IMR-90 (cell line): ENCODE measurements around the gene TMEM163. TPM values are rescaled to one million over a fixed set of nuclear protein-coding genes. Genes with fewer than 3 reads are reported as not detected.

Source experiments
- ATAC-seq: fragments of 200-7000 bp; cut with Tn5 transposase; 2 replicates; pipeline ENCODE4 v1.9.1; 2020; ENCODE audit warnings: low read depth, mild to moderate bottlenecking, moderate library complexity
- BruUV-seq: library from RNA; stranded (reverse); fragments of 400-500 nt; replicated peaks from 2 replicates; lab custom pipeline; 2021; lab: Mats Ljungman, UMichigan
- CTCF ChIA-PET: fragments of 300-600 bp; formaldehyde crosslinking; extraction: SDS; loops from one replicate; lab custom pipeline; 2021; ENCODE audit warnings: antibody characterized with exemption; lab: Yijun Ruan, JAX
- POLR2A ChIA-PET: fragments of 300-600 bp; sonication (Branson Sonifier 250); formaldehyde crosslinking; loops from one replicate; lab custom pipeline; 2022; ENCODE audit warnings: antibody characterized with exemption; ENCODE audit not compliant: unreplicated experiment; lab: Charles Lee
- DNase-seq: peaks from one replicate; pipeline ENCODE4 v3.0.0; 2013
- H2AFZ ChIP-seq: replicated peaks from 2 replicates; pipeline ENCODE3; 2013; ENCODE audit warnings: low read length, mild to moderate bottlenecking; ENCODE audit not compliant: poor library complexity
- H2AK5ac ChIP-seq: 2 replicates; pipeline ENCODE4 v1.6.1; 2013; ENCODE audit warnings: low read depth, low read length, inconsistent platforms
- H2AK9ac ChIP-seq: replicated peaks from 2 replicates; pipeline ENCODE3; 2013; ENCODE audit warnings: mild to moderate bottlenecking, low read depth, low read length, moderate library complexity; ENCODE audit not compliant: poor library complexity
- H2BK120ac ChIP-seq: 2 replicates; pipeline ENCODE4 v1.6.1; 2013; ENCODE audit warnings: low read depth, low read length, inconsistent platforms
- H2BK15ac ChIP-seq: 3 replicates; pipeline ENCODE4 v1.6.1; 2013; ENCODE audit warnings: low read depth, low read length, inconsistent platforms
- H2BK20ac ChIP-seq: 2 replicates; pipeline ENCODE4 v1.6.1; 2013; ENCODE audit warnings: low read depth, mild to moderate bottlenecking, inconsistent platforms, low read length, moderate library complexity
- H2BK5ac ChIP-seq: 2 replicates; pipeline ENCODE4 v1.6.1; 2013; ENCODE audit warnings: mild to moderate bottlenecking, low read depth, low read length, inconsistent platforms; ENCODE audit not compliant: poor library complexity, severe bottlenecking
- H3K14ac ChIP-seq: replicated peaks from 2 replicates; pipeline ENCODE4 v1.6.1; 2013; ENCODE audit warnings: low read depth, low read length, inconsistent platforms
- H3K18ac ChIP-seq: 2 replicates; pipeline ENCODE4 v1.6.1; 2013; ENCODE audit warnings: low read depth, low read length, control low read depth
- H3K23ac ChIP-seq: 2 replicates; pipeline ENCODE4 v1.6.1; 2013; ENCODE audit warnings: low read depth, low read length, inconsistent platforms
- H3K27ac ChIP-seq: 2 replicates; pipeline ENCODE4 v1.5.1; 2013; ENCODE audit warnings: mild to moderate bottlenecking, control low read depth, low read length; ENCODE audit not compliant: insufficient read depth
- H3K27me3 ChIP-seq: 2 replicates; pipeline ENCODE4 v1.6.1; 2013; ENCODE audit warnings: low read length; ENCODE audit not compliant: control insufficient read depth, insufficient read depth
- H3K36me3 ChIP-seq: 2 replicates; pipeline ENCODE4 v1.6.1; 2013; ENCODE audit warnings: low read length, mixed read lengths; ENCODE audit not compliant: control insufficient read depth, insufficient read depth
- H3K4ac ChIP-seq: 2 replicates; pipeline ENCODE4 v1.6.1; 2013; ENCODE audit warnings: low read depth, low read length, inconsistent platforms
- H3K4me1 ChIP-seq: 2 replicates; pipeline ENCODE4 v1.6.1; 2013; ENCODE audit warnings: low read length, mixed read lengths; ENCODE audit not compliant: control insufficient read depth, insufficient read depth
- H3K4me2 ChIP-seq: 2 replicates; pipeline ENCODE4 v1.6.1; 2013; ENCODE audit warnings: low read depth, mild to moderate bottlenecking, control low read depth, low read length, moderate library complexity
- H3K4me3 ChIP-seq: 2 replicates; pipeline ENCODE4 v1.5.1; 2013; ENCODE audit warnings: low read depth, mild to moderate bottlenecking, control low read depth, low read length, moderate library complexity; ENCODE audit not compliant: insufficient read depth
- H3K56ac ChIP-seq: 2 replicates; pipeline ENCODE4 v1.6.1; 2013; ENCODE audit warnings: low read length, inconsistent platforms; ENCODE audit not compliant: insufficient read depth; ENCODE audit errors: extremely low read depth
- H3K79me1 ChIP-seq, 2 experiments: 2 replicates each; pipeline ENCODE4 v1.6.1; 2013; ENCODE audit warnings: low read length in 2 of 2, inconsistent platforms in 1 of 2, low read depth in 1 of 2
- H3K9ac ChIP-seq: 2 replicates; pipeline ENCODE4 v1.6.1; 2013; ENCODE audit warnings: low read depth, low read length, control low read depth
- H3K9me1 ChIP-seq: 2 replicates; pipeline ENCODE4 v1.6.1; 2013; ENCODE audit warnings: low read length, inconsistent platforms; ENCODE audit not compliant: insufficient read depth
- H3K9me3 ChIP-seq: 2 replicates; pipeline ENCODE4 v1.6.1; 2013; ENCODE audit warnings: low read length; ENCODE audit not compliant: control insufficient read depth, insufficient read depth
- H4K20me1 ChIP-seq: 2 replicates; pipeline ENCODE4 v1.6.1; 2013; ENCODE audit warnings: low read length, inconsistent platforms; ENCODE audit not compliant: insufficient read depth
- H4K5ac ChIP-seq: 2 replicates; pipeline ENCODE4 v1.6.1; 2013; ENCODE audit warnings: mild to moderate bottlenecking, low read depth, low read length, control low read depth
- H4K8ac ChIP-seq, 2 experiments: 2 replicates each; pipeline ENCODE4 v1.6.1; 2013; ENCODE audit warnings: low read depth in 2 of 2, low read length in 2 of 2, control low read depth in 1 of 2, inconsistent platforms in 1 of 2
- H4K91ac ChIP-seq: 2 replicates; pipeline ENCODE4 v1.6.1; 2013; ENCODE audit warnings: low read depth, low read length, inconsistent platforms; ENCODE audit not compliant: insufficient read depth
- BHLHE40 ChIP-seq: fragments of 150-350 bp; IDR thresholded peaks from 2 replicates; pipeline ENCODE4 v1.6.1; 2016; ENCODE audit warnings: mild to moderate bottlenecking, low read depth, low read length
- MAZ ChIP-seq: IDR thresholded peaks from 2 replicates; pipeline ENCODE4 v1.6.1; 2012; ENCODE audit warnings: low read depth, mild to moderate bottlenecking, low read length, improper control_type of control experiment, moderate library complexity, borderline replicate concordance
- RCOR1 ChIP-seq: IDR thresholded peaks from 2 replicates; pipeline ENCODE4 v1.6.1; 2012; ENCODE audit warnings: mild to moderate bottlenecking, low read length, improper control_type of control experiment; ENCODE audit not compliant: insufficient replicate concordance
- WGBS, 2 experiments: methylation state at CpG; one replicate each; pipeline versions ENCODE4 v1.1.5 to v1.1.7; 2013; ENCODE audit warnings: missing lambda C conversion rate in 2 of 2; ENCODE audit not compliant: insufficient read length in 1 of 2; ENCODE audit errors: extremely low coverage in 2 of 2; 5-methylcytosine and 5-hydroxymethylcytosine counted together
- dilution Hi-C: fragments of 300-500 bp; cut with HindIII; formaldehyde crosslinking; loops from one replicate; pipeline ENCODE4 v1.14.3; 2018; ENCODE audit warnings: low sequenced_read_pairs; ENCODE audit not compliant: unreplicated experiment
- in situ Hi-C: fragments of 300-500 bp; cut with MboI; formaldehyde crosslinking; loops from 3 replicates; pipeline ENCODE4 v1.14.3; 2019; ENCODE audit warnings: low sequenced_read_pairs, inconsistent platforms, mixed read lengths
- intact Hi-C: fragments of 100-400 bp; cut with micrococcal nuclease; formaldehyde crosslinking; loops from 2 replicates; pipeline ENCODE4 v1.10.0; 2022
- polyA plus RNA-seq, 3 experiments: library from polyadenylated mRNA; depleted of rRNA; stranded (reverse); fragments of >200 nt; gene quantifications; 2 replicates each; pipeline ENCODE4 v1.2.3, GENCODE V29; 2012; ENCODE audit warnings: low replicate concordance in 1 of 3
- total RNA-seq: library from RNA; depleted of rRNA; stranded (reverse); fragments of >200 nt; gene quantifications from 2 replicates; pipeline ENCODE4 v1.2.3, GENCODE V29; 2012

Gene TMEM163
- total and polyA plus RNA-seq, 2 of the 4 experiments (the other 2 are of a cell fraction) = not detected

- Histone ChIP-seq H4K8ac (no peak overlapping the region), H3K27me3 (0 out of 2 replicates have a peak, but pooled peaks cover 1% of the 10 kb centered on the region), H2BK120ac (no peak overlapping the region), H2BK20ac (no peak overlapping the region), H3K4me2 (no peak overlapping the region), H3K9ac (no peak overlapping the region), H3K27ac (no peak overlapping the region), H3K23ac (no peak overlapping the region), H4K5ac (no peak overlapping the region), H4K91ac (no peak overlapping the region), H3K4ac (no peak overlapping the region), H3K4me1 (no peaks in the 10 kb centered on the region), H3K9me1 (no peaks in the 10 kb centered on the region), H3K4me3 (no peak overlapping the region), H3K79me1 (no peaks in the 10 kb centered on the region), H2AFZ (no peak overlapping the region), H2BK5ac (no peak overlapping the region), H3K9me3 (no peaks in the 10 kb centered on the region), H2BK15ac (no peak overlapping the region), H2AK9ac (no peak overlapping the region), H3K36me3 (no peaks in the 10 kb centered on the region), H3K18ac (no peak overlapping the region), H3K56ac (no peak overlapping the region), H4K20me1 (no peaks in the 10 kb centered on the region), H3K14ac (no peak overlapping the region), H2AK5ac (no peak overlapping the region)
- intact Hi-C loops (loop anchor here (2.0 kb wide), 1 partner anchor 239 kb away; no protein-coding TSS in a partner anchor), in situ Hi-C loops (no loop called here), dilution Hi-C loops (no loop called here)
- DNase-seq = no peak
- no peak for TF ChIP-seq BHLHE40
- TF ChIP-seq RCOR1 = no peak
- TF ChIP-seq MAZ = no peak
- WGBS, 2 experiments = no CpG with 5 or more reads among the region's 2 CpGs
- CTCF ChIA-PET = interaction anchor here (0.6 kb wide), 1 partner anchor 23 kb away, joined by 3 read pairs; no protein-coding TSS in a partner anchor
- POLR2A ChIA-PET = no interaction called here
- no peak for ATAC-seq
- no TSS peak for BruUV-seq
These were observed 59.1 kb downstream of the TMEM163 start for GRCh38 chr2:134659724-134660123.
